Measurements from ENCODE around the gene PDCL3.

DNA sequence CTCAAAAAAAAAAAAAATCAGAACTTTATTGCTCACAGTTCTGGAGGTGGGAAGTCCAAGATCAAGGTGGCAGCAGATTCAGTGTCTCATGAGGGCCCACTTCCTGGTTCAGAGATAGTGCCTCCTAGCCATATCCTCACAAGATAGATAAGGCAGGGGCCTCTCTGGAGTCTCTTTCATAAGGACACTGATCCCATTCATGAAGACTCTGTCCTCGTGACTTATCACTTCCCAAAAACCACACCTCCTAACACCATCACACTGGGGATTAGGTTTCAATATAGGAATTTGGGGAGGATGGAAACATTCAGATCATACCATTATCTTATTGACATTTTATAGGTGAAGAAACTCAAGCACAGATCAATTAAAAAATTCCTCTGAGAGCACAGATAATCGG lies 61.1 kb downstream of the PDCL3 start:
- TF ChIP-seq GATA2 (IDR thresholded peaks at IDR 0.05; ENCODE audit: low read depth, low read length) (no peak), GATA3 (IDR thresholded peaks at IDR 0.05; ENCODE audit: low read depth, low read length) (no peak)

Data from SH-SY5Y (cell line).